Thyroid gland (tissue), 4 donors: ENCODE results near the gene PJVK.

ENCODE experiments used
- CTCF ChIP-seq, 6 experiments: fragments of 200-600 bp in 3 of 6; fragments of 450-650 bp in 3 of 6; sonication (generic) in 3 of 6; IDR thresholded peaks; one replicate each; pipeline ENCODE4 v1.5.1; 2016 to 2019; ENCODE audit warnings: antibody characterized with exemption in 6 of 6, mild to moderate bottlenecking in 2 of 6, inconsistent platforms in 1 of 6, moderate library complexity in 1 of 6
- POLR2A ChIP-seq, 2 donors: fragments of 450-650 bp; IDR thresholded peaks; one replicate each; pipeline ENCODE4 v1.6.1; 2017; ENCODE audit warnings: antibody characterized with exemption in 2 of 2, mild to moderate bottlenecking in 2 of 2, moderate library complexity in 1 of 2

- TF ChIP-seq CTCF (IDR thresholded peaks at IDR 0.05) (no peak), POLR2A (IDR thresholded peaks at IDR 0.05) (no peak)
Observed at GRCh38 chr2:178473931-178474330, 22.8 kb downstream of the PJVK start.
